ENCODE results near the gene ENDOV.

DNA sequence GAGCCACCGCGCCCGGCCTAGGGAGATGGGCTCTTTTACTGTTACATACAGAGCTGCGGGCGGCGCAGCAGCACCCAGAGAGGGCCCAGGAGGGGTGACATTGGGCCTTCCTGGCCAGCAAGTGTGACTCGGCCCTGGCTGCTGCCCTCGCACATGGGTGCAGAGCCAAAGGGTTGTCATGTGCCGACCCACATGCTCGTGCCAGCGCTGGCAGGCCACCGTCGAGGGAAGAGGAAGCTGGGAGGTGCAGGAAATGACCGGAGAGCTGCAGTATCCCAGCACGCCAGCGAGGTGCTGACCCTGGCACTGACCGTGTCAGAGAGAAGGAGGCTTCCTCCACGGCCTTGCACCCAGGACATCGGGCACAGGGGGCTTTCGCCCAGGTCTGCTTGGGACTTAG, 8.0 kb downstream of the ENDOV start:
- TF ChIP-seq EP300 (IDR thresholded peaks at IDR 0.05) (no peak), POLR2A (IDR thresholded peaks at IDR 0.05) (no peak)

Data from ovary (tissue), 1 donor.